NCI-H187 (cell line): ENCODE results near the gene ANKRD12.
A peak's percentile ranks its signal among the peaks of the same experiment; 100 is the strongest.

Source experiments
- DNase-seq, 2 experiments: peaks; one replicate each; lab custom pipeline; 2025; lab: John Stamatoyannopoulos, UW

ANKRD12 gene

DNA sequence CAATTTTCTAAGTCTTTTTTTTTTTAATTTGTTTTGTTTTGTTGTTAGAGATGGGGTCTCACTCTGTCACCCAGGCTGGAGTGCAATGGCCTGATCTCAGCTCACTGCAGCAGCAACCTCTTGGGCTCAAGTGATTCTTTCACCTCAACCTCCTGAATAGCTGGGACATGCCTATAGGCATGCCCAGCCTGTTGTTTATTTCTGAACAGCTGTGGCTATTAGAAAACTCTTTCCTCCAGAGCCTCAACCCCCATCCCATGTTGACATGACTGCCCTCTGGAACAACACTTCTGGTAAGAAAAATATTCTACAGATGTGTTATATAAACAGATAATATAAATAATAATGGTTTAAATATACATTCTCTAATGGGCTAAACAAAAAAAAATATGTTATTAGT, 153.6 kb downstream of the ANKRD12 start:
- DNase-seq, result no peak

DNA sequence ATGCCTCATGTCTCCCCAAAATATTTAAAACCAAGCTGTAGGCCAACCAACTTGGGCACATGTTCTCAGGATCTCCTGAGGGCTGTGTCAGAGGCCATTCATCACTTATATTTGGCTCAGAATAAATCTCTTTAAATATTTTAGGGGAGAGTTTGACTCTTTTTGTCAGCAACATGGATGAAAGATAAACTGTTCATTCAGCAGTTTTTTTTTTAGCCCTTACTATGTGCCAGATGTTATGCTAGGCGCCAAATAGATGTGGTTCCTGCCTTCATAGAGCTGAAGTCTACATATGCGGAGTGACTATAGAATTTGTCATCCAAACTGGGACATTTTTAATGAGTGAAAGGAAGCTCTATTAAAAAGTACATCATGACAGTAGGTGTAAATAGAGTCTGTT, 155.5 kb downstream of the ANKRD12 start:
- no peak for DNase-seq

DNA sequence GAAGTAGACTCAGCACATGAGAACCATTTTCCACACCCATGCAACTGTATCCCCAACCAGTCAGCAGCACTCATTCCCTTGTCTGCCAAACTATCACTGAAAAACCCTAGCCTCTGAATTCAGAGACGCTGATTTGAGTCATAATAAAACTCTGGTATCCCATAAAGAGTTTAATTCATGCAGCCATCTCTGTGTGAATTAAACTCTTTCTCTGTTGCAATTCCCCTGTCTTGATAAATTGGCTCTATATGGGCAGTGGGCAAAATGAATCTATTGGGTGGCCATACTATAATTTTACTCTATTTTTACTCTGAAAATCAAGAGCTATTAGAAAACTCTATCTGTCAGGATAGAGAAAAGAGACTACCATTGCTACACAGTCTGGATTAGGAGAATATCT, 157.4 kb downstream of the ANKRD12 start:
- DNase-seq, result no peak

DNA sequence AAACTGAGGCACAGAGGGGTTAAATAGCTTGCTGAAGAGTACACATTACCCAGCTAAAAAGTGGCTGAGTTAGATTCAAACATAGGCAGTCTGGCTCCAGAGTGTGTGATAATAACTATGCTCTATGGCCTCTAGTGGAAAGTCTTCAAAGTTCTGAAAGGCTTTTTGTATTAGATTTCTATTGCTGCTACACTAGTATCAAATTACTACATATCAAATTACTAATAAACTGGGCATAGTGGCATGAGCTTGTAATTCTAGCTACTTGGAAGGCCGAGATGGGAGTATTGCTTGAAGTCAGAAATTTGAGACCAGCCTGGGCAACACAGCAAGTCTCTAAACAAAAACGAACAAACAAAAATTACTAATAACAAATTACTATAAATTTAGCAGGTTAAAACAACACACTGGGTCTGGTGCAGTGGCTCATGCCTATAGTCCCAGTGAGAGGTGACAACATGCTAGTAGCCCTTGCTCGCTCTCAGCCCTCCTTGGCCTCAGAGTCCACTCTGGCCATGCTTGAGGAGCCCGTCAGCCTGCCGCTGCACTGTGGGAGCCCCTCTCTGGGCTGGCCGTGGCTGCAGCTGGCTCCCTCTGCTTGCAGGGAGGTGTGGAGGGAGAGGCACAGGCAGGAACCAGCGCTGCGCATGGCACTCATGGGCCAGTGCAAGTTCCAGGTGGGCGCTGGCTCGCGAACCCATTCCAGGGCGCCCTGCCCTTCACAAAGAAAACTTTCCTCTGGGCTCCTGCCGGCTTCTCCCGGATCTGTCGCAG, 159.8 kb downstream of the ANKRD12 start:
- DNase-seq, result no peak

DNA sequence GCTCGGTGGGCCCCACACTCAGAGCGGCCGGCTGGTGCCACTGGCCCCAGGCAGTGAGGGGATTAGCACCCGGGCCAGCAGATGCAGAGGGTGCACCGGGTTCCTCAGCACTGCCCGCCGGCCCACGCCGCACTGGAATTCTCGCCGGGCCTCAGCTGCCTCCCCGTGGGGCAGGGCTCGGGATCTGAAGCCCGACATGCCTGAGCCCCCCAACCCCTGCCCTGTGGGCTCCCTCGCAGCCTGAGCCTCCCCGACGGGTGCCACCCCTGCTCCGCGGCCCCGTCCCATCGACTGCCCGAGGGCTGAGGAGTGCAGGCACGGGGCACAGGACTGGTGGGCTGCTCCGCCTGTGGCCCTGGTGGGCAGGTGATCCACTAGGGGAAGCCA, 160.4 kb downstream of the ANKRD12 start:
- DNase-seq, result no peak

DNA sequence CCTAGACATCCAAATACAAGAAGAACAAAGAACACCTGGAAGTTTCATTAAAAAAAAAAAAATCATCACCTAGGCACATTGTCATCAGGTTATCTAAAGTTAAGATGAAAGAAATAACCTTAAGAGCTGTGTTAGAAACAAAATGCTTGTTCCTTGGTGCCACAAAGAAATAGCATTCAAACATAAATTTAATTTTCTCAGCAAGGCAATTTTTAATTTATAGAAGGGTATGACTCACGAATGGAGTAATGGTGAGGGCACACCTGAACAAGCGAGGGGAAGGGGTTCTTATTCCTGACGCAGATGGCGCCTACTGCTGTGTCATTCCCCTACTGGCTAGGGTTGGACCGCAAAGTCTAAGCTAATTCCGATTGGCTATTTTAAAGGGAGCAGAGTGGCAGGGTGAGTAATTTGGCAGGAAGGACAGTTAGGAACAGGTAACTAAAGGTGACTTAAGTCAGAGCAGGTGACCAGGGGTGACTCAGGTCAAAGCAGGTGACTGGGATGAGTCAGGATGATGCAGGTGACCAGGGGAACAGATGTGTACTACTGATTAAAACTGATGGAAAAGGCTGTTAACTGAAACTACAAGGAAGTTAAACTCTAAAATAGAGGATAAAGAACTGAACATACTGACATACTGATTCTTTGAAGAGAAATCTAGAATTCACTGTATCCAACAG, 167.9 kb downstream of the ANKRD12 start:
- no peak for DNase-seq

DNA sequence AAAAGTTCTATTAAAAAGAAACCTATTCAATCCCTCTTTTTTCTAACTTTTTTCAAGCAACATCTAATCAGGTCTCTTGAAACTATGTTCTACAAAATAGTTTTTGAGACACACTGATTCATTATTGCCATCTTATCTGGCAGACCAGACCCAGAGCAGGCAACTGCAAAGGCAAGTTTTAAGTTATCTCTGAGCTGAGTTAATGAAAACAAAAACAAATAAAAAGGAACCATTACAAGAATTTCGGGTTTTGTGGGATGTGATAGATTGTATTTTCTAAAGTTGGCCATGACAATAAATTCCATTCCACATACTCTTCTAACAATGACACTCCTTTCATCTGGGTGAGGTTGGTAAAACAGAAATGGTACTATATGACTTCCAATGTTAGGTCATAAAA, 182.8 kb downstream of the ANKRD12 start:
- DNase-seq, result no peak

DNA sequence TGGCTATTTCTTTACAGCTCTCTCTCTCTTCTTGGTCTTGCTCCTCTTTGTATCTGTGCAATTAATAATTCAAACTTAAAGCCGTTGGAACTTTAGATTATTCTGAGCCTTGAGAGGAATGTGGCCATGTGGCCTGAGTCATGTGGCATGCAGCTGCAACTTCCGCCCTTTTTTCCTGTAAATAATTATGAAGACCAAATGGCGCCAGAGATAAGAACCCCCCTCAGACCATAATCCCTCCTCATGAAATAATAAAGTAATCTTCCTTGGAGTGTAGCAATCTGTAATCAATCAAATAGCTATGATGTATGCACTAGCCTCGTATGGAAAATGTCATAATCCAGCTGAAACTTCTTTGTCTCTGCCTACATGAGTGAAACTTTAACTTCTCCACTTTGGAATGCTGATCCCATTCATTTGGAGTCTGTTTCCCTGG, 184.5 kb downstream of the ANKRD12 start:
- no peak for DNase-seq

DNA sequence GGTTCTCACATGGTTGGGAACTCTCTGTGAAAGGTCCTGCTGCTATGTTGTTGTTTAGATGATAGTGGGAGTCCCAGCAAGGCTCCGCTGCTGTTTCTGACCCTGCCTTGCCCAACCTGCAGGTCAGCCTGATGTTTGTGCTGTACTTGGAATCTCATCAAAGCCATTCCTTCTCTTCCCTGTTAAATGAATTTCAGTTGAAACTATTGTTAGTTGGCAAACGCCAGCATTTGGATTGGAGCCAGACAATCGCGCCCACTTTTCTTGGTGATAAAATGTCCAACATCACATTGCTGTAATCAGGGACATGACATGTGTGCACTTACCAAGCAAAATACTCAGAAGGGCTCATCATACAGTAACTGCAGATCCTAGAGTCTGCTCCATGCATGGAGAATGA, 185.2 kb downstream of the ANKRD12 start:
- no peak for DNase-seq

DNA sequence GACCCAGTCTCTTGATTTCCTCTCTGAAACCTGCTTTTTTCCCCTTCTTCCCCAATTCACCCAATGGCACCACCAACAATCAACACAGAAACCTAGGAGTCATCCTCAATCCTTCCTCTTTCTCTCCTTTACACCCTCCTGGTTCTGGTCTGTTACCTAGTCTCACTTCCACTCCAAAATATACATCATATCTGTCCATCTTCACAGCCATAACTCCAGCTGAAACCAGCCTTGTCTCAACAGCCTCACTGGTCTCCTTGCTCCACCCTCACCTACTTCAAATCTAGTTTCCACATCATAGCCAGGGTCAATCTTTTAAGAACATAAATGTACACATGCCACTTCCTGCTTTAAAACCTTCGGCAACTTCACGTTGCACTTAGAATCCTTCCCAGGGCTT, 186.2 kb downstream of the ANKRD12 start:
- DNase-seq, result no peak

DNA sequence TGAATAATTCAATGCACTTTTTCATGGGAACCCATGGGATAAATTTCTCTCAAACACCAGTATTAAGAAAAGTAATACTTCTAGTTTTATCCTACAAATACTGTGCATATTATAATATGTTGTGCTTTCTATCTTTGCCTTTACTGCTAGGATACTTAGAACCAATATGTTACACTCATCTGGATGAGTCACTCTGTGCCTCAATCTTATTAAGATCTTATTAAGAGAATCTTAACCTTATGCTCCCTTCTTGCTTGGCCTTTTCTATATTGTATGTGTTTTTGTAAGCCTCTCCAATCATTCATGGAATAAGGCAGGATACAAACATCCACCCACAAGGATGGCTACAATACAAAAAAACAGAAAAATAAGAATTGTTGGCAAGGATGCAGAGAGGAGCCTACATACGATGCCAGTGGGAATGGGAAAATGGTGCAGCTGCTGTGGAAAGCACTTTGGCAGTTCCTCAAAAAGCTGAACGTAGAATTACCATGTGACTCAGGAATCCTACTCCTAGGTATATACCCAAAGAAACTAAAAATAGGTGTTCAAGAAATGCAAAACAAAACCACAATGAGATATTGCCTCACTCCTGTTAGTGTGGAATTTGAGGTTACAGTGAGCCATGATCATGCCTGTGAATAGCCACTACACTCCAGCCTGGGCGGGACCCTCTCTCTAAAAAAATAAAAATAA, 187.3 kb downstream of the ANKRD12 start:
- no peak for DNase-seq

DNA sequence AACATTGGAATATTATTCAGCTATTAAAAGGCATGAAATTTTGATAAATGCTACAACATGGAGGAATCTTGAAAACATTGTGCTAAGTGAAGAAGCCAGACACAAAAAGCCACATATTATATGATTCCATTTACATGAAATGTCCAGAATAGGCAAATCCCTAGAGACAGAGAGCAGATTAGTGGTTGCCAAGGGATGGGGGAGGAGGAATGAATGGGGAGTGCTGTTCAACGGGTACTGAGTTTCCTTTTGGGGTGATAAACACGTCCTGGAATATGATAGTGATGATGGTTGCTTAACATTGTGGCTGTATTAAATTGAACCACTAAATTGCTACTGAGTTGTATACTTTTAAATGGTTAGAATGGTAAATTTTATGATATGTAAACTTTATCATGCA, 189.1 kb downstream of the ANKRD12 start:
- DNase-seq, result no peak

DNA sequence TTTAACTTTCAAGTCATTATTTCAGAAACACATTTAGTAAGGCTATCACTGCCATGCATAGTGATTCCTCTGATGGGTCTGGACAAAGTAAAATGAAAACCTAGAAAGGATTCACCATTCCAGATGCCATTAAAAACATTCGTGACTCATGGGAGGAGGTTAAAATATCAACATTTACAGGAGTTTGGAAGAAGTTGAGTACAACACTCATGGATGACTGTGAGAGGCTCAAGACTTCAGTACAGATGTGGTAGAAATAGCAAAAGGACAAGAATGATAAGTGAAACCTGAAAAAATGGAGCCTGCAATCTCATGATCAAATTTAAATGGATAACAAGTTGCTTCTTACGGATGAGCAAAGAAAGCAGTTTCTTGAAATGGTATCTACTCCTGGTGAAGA, 192.2 kb downstream of the ANKRD12 start:
- no peak for DNase-seq

DNA sequence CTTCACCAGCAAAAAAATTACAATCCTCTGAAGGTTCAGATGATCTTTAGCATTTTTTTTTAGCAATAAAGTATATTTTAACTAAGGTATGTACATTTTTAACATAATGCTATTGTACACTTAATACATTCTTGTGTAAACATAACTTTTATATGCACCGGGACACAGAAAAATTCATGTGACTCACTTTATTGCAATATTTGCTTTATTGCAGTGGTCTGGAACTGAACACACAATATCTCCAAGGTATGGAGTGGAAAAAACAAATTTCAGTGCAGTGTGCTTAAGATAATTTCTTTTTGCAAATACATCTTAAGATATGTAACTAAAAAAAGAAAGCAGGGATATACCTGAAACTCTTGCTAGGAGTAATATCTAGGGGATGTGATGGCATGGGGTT, 192.9 kb downstream of the ANKRD12 start:
- DNase-seq, result no peak

DNA sequence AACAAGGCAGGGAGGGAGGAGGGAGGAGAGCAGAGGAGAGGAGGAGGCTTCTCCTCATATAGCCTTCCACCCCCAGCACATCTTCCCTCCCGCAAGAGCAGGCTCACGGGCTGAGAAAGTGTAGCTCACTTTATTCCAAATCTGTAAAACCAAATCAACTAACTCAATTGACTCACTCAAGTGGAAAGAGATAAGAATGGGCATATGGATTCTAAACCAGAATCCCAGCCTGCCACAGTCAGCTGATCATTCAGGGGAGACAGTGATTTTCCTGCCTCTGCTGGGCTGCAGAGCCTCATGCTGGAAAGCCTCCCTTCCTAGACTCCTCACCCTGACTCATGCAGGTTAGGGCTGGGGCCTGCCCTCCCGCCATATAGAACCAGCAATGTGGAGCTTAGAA, 193.8 kb downstream of the ANKRD12 start:
- no peak for DNase-seq

DNA sequence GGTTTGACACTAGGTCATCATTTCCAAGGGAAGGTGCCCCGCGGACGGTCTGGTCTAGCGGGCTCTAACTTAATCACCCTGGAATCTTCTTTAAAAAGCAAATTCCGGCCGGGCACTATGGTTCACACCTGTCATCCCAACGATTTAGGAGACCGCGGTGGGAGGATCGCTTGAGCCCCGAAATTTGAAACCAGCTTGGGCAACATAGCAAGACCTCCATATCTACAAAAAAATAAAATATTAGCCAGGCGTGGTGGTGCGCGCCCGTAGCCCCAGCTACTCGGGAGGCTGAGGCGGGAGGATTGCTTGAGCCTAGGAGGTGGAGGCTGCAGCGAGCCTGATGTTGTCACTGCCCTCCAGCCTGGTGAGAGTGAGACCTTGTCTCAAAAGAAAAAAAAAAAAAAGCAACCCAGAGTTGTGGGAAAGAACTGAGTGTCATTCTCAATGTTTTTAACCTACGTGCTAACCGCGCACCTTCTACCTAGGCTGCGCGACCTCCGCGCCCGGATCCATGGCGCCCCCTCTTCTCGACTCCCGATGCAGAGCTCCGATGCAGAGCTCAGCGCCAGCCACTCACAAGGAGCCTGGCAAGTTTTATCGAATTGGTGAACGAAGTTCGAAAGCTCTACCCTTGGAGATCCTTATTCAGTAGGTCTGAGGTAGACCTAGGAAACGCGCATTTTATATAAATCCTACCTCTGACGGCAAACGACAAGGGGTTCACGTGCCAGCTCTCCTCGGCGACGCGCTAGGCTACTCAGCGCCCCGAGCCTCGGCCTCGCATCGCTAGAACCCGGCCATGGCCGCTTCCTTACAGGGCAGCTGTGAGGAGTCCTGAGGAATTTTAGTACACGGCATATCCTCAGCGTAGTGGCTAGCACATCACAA, 197.1 kb downstream of the ANKRD12 start:
- no peak for DNase-seq

DNA sequence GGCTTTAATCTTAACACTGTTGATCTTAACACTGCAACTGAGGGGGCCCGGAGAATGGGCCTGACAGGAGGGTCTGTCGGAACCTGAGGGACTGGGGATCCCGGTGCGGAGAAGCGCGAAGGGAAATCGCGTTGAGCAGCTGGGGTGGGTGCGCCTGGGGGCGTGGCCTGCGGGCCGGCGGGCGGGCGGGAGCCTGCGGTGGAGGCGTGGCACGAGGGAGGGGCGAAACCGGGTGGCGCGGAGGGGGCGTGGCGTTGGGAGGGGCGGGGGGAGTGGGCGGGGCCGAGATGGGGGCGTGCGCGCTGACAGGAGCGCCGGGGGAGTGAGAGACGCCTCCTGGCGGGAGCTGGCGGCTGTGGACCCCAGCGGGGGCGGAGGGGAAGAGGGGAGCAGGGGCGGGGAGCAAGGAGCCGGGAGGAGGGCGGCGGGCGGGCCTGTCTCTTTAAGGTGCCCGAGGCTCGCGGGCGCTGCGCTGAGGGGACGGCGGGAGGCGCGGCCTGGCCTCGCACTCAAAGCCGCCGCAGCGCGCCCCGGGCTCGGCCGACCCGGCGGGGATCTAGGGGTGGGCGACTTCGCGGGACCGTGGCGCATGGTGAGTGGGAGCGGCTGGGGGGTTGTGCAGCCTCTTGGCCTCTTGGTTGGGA, 197.9 kb downstream of the ANKRD12 start, which contains the start of gene TWSG1:
TWSG1 (plus strand) TSS at position 445 of the 644 bp plus-strand sequence. CDS start 2,457 bp downstream, outside the sequence.
- peak; percentile 56 to 75 for DNase-seq

DNA sequence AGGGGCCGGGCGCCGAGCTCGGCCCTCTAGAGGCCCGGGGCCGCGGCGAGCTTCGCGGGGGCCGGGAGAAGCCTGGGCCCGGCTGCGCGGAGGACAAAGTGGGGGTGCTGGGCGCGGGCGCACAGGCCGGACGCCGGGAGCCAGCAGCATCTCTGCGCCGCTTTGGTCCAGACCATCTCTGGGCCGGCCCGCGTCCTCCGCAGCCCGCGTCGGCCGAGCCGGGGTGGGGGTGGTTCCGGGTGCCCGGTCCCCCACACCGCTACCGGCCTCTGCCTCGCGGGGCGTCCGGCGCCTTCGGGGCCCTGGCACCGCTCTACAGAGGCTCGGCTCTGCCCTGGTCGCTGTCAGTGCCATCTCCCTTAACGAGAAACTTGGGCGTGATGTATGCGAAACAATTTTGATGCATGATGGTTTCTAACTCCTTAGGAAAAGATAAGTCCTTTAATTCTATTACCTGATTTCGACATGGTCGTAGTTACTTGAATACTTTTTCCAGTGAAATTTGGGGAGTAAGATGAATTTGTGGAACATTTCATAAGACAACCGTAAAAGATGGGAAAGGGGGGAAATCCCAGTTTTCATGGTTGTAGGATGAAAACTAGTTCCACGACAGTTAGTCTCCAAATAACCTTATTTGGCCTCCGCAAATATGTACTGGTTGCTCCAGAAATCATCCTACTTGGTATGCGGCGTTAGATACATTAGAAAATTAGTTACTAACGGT, 198.6 kb downstream of the ANKRD12 start:
- DNase-seq, result no peak
